ENCODE data around the gene NPR3.

GRCh38 chr5:32711681-32712480 lies 760 bp downstream of the NPR3 start:
- TF ChIP-seq CTCF (IDR thresholded peaks at IDR 0.05) (no peak), POLR2A (IDR thresholded peaks at IDR 0.05) (no peak), EP300 (IDR thresholded peaks at IDR 0.05) (no peak), POLR2AphosphoS5 (IDR thresholded peaks at IDR 0.05) (no peak)

Measured in suprapubic skin (tissue), 4 donors.